Gastrocnemius medialis (tissue), 4 donors: ENCODE results near the gene FBRSL1.

Experiments used
- CTCF ChIP-seq, 5 experiments: fragments of 450-650 bp in 3 of 5; fragments of 200-600 bp in 2 of 5; sonication (generic) in 2 of 5; IDR thresholded peaks in 4 of 5; conservative IDR thresholded peaks in 1 of 5; 1 replicate in 4 of 5; 2 replicates in 1 of 5; pipeline ENCODE4 v1.5.1; 2016 to 2019; ENCODE audit warnings: antibody characterized with exemption in 5 of 5, mild to moderate bottlenecking in 3 of 5, moderate library complexity in 3 of 5
- POLR2A ChIP-seq, 2 donors: fragments of 450-650 bp; IDR thresholded peaks; one replicate each; pipeline ENCODE4 v1.6.1; 2017; ENCODE audit warnings: antibody characterized with exemption in 2 of 2, mild to moderate bottlenecking in 2 of 2, moderate library complexity in 2 of 2

DNA sequence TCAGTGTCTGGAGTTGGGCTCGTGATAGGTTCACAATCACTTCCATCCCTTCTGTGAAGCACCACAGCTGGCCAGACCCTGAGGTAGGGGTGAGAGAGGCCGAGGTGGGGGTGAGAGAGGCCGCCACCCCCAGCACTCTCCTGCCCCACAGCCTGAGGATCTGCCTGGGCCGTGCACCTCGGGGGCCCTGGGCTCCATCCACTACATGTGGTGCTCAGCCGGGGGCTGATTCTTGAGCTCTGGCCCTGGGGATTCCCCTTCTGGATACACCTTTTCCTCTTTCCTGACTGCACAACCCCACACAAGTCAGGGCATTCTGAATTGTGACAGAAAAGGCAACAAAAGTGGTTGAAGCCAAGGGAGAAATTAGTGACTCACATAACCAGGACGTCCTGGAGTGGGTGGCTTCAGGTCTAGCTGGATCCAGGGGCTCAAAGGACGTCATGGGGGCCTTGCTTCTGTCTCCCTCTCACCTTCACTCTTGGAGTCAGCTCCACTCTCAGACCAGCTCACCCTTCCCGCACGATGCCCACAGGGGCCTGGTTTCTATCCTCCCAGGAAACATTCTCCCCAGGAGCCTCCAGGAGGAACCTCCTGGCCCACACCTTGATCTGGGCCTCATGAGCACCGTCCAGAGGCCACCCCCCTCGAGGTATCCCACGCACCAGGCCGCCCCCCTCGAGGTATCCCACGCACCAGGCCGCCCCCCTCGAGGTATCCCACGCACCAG, 12.1 kb upstream of the FBRSL1 start:
- no peak for TF ChIP-seq CTCF (IDR thresholded peaks at IDR 0.05 in 4 of 5, conservative IDR thresholded peaks at IDR 0.05 in 1 of 5)
- TF ChIP-seq POLR2A (IDR thresholded peaks at IDR 0.05), result no peak
